GM19099 (cell line): ENCODE measurements around the gene C1R.

Experiments used
- POLR2A ChIP-seq: IDR thresholded peaks from 3 replicates; pipeline ENCODE4 v1.6.1; 2011; ENCODE audit warnings: low read depth; ENCODE audit not compliant: insufficient read length; ENCODE audit errors: extremely low read depth

The C1R gene

GRCh38 chr12:7123806-7124522, 31.7 kb upstream of the C1R start:
- no peak for TF ChIP-seq POLR2A

- no peak for TF ChIP-seq POLR2A
Observed at GRCh38 chr12:7122811-7123769, 30.8 kb upstream of the C1R start.

GRCh38 chr12:7121324-7121723, 29.1 kb upstream of the C1R start:
- no peak for TF ChIP-seq POLR2A

GRCh38 chr12:7120166-7120565, 27.9 kb upstream of the C1R start:
- TF ChIP-seq POLR2A: no peak

- no peak for TF ChIP-seq POLR2A
Observed at GRCh38 chr12:7118881-7119280, 26.6 kb upstream of the C1R start.

GRCh38 chr12:7117670-7118069, 25.4 kb upstream of the C1R start:
- no peak for TF ChIP-seq POLR2A

GRCh38 chr12:7116916-7117315, 24.7 kb upstream of the C1R start:
- no peak for TF ChIP-seq POLR2A

GRCh38 chr12:7116196-7116595, 24.0 kb upstream of the C1R start:
- no peak for TF ChIP-seq POLR2A

GRCh38 chr12:7114851-7115250, 22.6 kb upstream of the C1R start:
- TF ChIP-seq POLR2A: no peak

- TF ChIP-seq POLR2A: no peak
Observed at GRCh38 chr12:7114008-7114407, 21.8 kb upstream of the C1R start.

- TF ChIP-seq POLR2A: no peak
Observed at GRCh38 chr12:7113389-7113871, 21.2 kb upstream of the C1R start.

GRCh38 chr12:7112041-7112440, 19.8 kb upstream of the C1R start:
- no peak for TF ChIP-seq POLR2A

GRCh38 chr12:7110661-7111060, 18.4 kb upstream of the C1R start:
- no peak for TF ChIP-seq POLR2A

- TF ChIP-seq POLR2A: no peak
Observed at GRCh38 chr12:7109572-7109920, 17.3 kb upstream of the C1R start.

- no peak for TF ChIP-seq POLR2A
Observed at GRCh38 chr12:7108796-7109571, 16.7 kb upstream of the C1R start, which contains the start of gene C1RL. Gene C1RL (minus strand): TSS chr12:7109214. CDS start chr12:7109180, 34 bp downstream.
